ENCODE measurements around the gene RTEL1. TPM values are rescaled to one million over a fixed set of nuclear protein-coding genes. Genes with fewer than 3 reads are reported as not detected.

The RTEL1 gene
- total RNA-seq, 1 donor from 2014 or later: 46.7 TPM

DNA sequence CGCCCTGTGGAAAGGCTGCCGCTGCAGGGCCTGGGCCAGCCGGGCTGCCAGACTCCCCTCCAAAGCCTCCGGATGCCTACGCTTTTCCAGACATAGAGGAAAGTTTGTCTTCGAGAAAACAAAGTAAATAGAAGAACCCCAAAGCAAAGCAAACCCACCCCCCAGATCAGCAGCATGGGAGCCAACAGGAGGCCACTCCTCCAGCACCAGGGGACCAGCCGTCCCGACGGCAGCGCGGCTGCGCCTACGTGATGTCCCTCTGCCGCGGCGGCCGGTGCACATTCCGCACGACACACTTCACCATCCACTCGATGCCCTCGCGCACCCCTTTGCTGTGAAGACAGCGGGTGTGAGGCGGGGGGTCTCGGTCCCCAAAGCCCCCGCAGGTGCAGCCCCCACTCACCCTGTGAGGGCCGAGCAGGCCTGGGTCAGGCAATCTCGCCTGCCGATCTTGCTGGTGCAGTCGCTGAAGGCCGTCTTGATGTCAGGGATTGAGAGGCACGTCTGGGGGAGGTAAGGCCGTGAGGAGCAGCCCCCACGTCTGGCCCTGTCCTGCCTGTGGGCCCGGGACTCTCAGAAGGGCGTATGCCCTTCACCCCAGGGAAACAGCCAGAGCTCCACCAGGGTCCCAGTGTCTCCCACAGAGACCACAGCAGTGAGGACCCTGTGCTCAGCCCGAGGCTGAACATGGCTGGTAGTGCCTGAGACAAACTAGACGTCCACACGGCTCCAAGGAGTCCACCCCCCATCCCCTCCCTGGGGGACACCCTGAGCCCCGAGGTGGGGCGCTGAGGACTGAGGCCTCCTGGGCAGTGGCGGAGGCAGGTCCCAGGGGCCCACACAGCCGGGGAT lies 42.3 kb downstream of the RTEL1 start:
- Mint-ChIP-seq H3K4me3 (peak overlapping the region; percentile 70), H3K9me3 (no peaks in the 10 kb centered on the region), H3K36me3 (ENCODE audit: low read depth) (no peaks in the 10 kb centered on the region), H3K4me1 (no peaks in the 10 kb centered on the region), H3K27me3 (ENCODE audit: low read depth) (peaks cover 7% of the 10 kb centered on the region), H3K27ac (ENCODE audit: unreplicated experiment) (no peak overlapping the region)
- no peak for DNase-seq (ENCODE audit: low read depth, low spot score)
- TF ChIP-seq, protein P1, sequence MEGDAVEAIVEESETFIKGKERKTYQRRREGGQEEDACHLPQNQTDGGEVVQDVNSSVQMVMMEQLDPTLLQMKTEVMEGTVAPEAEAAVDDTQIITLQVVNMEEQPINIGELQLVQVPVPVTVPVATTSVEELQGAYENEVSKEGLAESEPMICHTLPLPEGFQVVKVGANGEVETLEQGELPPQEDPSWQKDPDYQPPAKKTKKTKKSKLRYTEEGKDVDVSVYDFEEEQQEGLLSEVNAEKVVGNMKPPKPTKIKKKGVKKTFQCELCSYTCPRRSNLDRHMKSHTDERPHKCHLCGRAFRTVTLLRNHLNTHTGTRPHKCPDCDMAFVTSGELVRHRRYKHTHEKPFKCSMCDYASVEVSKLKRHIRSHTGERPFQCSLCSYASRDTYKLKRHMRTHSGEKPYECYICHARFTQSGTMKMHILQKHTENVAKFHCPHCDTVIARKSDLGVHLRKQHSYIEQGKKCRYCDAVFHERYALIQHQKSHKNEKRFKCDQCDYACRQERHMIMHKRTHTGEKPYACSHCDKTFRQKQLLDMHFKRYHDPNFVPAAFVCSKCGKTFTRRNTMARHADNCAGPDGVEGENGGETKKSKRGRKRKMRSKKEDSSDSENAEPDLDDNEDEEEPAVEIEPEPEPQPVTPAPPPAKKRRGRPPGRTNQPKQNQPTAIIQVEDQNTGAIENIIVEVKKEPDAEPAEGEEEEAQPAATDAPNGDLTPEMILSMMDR (conservative IDR thresholded peaks at IDR 0.05): no peak

- Mint-ChIP-seq H3K4me1 (no peaks in the 10 kb centered on the region), H3K27ac (ENCODE audit: unreplicated experiment) (no peak overlapping the region), H3K36me3 (ENCODE audit: low read depth) (no peaks in the 10 kb centered on the region), H3K9me3 (no peaks in the 10 kb centered on the region), H3K4me3 (peak overlapping the region; percentile 67), H3K27me3 (ENCODE audit: low read depth) (peaks cover 7% of the 10 kb centered on the region)
- no peak for DNase-seq (ENCODE audit: low read depth, low spot score)
- TF ChIP-seq, protein P1 (conservative IDR thresholded peaks at IDR 0.05): no peak
Measured at GRCh38 chr20:63701051-63701328, 42.9 kb downstream of the RTEL1 start.

DNA sequence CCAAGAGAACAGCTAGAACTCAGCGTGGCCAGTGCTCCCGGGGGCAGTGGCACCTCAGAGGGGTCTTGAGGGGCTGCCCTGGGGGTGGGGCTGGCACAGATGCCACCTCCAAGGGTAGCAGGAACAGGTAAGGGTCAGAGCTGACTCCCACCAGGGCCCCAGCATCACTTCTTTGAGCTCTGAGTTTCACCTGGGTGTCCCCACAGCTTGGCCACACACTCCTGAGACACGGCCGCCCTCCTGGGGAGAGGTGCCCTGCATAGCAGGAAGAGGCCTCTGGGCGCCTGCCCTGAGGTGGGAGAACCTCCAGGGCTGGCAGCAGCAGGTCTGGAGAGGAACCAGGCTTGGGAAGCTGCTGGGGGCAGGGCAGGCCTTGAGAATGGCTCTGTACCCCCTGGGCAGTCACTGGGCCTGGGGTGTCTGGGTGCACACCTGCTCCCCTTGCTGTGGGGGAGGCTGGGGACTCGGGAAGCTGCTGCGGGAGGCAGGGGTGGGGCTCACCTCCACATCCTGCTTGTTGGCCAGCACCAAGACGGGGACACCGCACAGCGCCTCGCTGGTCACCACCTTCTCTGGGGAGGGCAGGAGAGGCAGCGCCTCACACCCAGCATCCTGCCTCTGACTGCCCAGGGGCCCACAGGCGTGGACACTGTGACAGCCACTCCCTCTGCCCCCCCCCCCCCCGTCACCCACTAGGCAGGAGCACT lies 43.4 kb downstream of the RTEL1 start:
- Mint-ChIP-seq H3K4me3 (peak overlapping the region; percentile 67), H3K36me3 (ENCODE audit: low read depth) (no peaks in the 10 kb centered on the region), H3K9me3 (no peaks in the 10 kb centered on the region), H3K4me1 (peaks cover 2% of the 10 kb centered on the region), H3K27ac (ENCODE audit: unreplicated experiment) (no peak overlapping the region), H3K27me3 (ENCODE audit: low read depth) (peaks cover 7% of the 10 kb centered on the region)
- no peak for DNase-seq (ENCODE audit: low read depth, low spot score)
- TF ChIP-seq, protein P1 (conservative IDR thresholded peaks at IDR 0.05): no peak

DNA sequence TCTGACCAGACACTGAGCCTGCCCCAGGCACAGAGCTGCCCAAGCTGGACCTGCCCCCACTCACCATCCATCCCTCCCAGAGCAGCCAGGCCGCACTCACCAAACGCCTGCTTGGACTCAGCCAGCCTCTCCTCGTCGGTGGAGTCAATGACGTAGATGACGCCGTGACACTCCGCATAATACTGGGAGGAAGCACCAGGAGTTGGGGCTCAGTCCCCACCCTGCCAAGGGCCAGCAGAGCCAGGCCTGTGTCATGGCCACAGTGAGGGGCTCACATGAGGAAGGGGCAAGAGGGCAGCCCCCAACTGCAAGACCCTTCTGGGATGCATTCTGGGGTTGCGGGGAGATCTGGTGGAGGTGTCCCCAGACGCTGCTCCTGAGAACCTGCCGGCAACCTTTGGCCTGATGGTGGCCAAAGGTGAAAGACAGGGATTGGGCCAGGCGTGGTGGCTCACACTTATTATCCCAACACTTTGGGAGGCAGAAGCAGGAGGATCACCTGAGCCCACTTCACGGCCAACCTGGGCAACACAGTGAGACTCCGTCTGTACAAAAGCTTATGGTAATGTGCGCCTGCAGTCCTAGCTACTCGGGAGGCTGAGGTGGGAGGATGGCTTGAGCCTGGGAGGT lies 44.0 kb downstream of the RTEL1 start:
- H3K4me3 Mint-ChIP-seq: peak overlapping the region; percentile 57
- TF ChIP-seq, protein P1 (conservative IDR thresholded peaks at IDR 0.05): no peak
- no peak overlapping the region for H3K27ac Mint-ChIP-seq (ENCODE audit: unreplicated experiment)
- DNase-seq (ENCODE audit: low read depth, low spot score): no peak
- H3K4me1 Mint-ChIP-seq: peaks cover 9% of the 10 kb centered on the region
- H3K9me3 Mint-ChIP-seq: no peaks in the 10 kb centered on the region
- peaks cover 7% of the 10 kb centered on the region for H3K27me3 Mint-ChIP-seq (ENCODE audit: low read depth)
- H3K36me3 Mint-ChIP-seq (ENCODE audit: low read depth): no peaks in the 10 kb centered on the region

DNA sequence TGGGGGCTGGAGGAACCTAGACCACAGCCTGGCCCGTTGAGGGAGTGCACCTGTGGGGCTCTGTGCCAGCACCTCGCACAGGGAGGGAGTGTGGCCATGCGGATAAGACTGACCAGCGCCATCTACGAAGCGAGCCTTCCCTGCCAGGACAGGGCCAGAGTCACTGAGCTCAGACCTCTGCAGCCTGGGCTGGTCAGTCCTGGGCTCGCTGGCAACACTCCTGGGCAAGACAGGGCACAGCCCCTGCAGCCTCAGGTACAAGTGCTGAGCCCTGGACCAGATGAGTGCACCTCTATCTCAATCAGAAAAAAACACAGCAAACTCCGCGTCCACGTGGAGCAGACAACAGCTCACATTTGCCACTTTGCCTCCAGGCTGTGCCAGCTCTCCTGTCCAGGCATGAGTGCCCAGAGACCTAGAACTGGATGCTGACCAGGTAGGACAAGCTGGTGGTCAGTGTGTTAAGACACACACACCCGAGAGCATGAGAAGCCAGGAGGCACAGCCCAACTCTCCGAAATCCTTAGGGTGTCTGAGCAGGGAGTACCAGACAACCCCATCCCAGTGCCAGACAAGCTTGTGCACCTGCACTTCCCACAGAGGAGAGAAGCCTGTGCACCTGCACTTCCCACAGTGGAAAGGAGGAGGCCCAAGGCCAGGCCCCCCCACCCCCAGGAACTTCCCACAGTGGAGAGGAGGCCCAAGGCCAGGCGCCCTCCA lies 44.8 kb downstream of the RTEL1 start:
- H3K27ac Mint-ChIP-seq (ENCODE audit: unreplicated experiment): no peak overlapping the region
- TF ChIP-seq, protein P1 (conservative IDR thresholded peaks at IDR 0.05): no peak
- H3K9me3 Mint-ChIP-seq: no peaks in the 10 kb centered on the region
- H3K4me3 Mint-ChIP-seq: peak overlapping the region; percentile 57
- H3K27me3 Mint-ChIP-seq (ENCODE audit: low read depth): peaks cover 7% of the 10 kb centered on the region
- DNase-seq (ENCODE audit: low read depth, low spot score): no peak
- H3K4me1 Mint-ChIP-seq: peaks cover 9% of the 10 kb centered on the region
- H3K36me3 Mint-ChIP-seq (ENCODE audit: low read depth): no peaks in the 10 kb centered on the region
